Glomerular endothelial cell (primary cell): ENCODE measurements around the gene CLIC1. TPM values are rescaled to one million over a fixed set of nuclear protein-coding genes. Genes with fewer than 3 reads are reported as not detected.

Experiments
- DNase-seq: peaks from one replicate; pipeline ENCODE4 v3.0.0-alpha.2; 2011; ENCODE audit warnings: low read depth, low spot score; ENCODE audit errors: extremely low read depth
- total RNA-seq: library from RNA; depleted of rRNA; stranded (reverse); fragments of >200 nt; gene quantifications from 2 replicates; pipeline ENCODE4 v1.2.3, GENCODE V29; 2015

The CLIC1 gene
- total RNA-seq, 1 donor from 2014 or later = 541 TPM

GRCh38 chr6:31740397-31741223 is 4.3 kb upstream of the CLIC1 start:
- no peak for DNase-seq

DNA sequence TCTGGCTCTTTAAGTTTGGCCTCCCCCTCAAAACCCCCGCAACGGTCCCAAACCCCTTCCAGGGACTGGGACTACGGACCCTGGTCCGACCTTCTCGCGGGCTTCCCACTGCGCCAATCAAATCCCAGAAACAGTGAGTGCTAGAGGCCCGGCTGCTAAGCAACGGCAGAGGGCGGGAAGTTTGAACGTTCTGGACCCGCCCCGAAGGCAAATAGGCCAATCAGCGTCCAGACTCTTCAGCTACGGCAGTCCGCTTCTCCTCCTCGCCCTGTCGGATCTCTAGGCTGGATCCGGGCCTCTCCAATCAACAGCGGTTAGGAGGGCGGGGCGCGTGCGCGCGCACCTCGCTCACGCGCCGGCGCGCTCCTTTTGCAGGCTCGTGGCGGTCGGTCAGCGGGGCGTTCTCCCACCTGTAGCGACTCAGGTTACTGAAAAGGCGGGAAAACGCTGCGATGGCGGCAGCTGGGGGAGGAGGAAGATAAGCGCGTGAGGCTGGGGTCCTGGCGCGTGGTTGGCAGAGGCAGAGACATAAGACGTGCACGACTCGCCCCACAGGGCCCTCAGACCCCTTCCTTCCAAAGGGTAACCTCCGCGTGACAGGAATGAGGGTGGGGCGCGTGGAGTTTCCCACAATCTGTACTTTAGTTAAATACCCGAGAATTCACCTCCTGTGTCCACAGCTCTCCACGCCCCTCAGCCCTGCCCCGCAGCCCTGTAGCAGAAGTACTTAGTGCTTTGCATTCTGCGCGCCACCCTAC is 3.5 kb upstream of the CLIC1 start, which contains the start of gene MSH5:
MSH5 (plus strand) TSS at position 367 of the 758 bp plus-strand sequence. CDS start 462 bp downstream, outside the sequence.
- peak; percentile 94 for DNase-seq

GRCh38 chr6:31737991-31738979 is 2.0 kb upstream of the CLIC1 start:
- peak; percentile 73 for DNase-seq

GRCh38 chr6:31737315-31737990 is 1.1 kb upstream of the CLIC1 start:
- no peak for DNase-seq

DNA sequence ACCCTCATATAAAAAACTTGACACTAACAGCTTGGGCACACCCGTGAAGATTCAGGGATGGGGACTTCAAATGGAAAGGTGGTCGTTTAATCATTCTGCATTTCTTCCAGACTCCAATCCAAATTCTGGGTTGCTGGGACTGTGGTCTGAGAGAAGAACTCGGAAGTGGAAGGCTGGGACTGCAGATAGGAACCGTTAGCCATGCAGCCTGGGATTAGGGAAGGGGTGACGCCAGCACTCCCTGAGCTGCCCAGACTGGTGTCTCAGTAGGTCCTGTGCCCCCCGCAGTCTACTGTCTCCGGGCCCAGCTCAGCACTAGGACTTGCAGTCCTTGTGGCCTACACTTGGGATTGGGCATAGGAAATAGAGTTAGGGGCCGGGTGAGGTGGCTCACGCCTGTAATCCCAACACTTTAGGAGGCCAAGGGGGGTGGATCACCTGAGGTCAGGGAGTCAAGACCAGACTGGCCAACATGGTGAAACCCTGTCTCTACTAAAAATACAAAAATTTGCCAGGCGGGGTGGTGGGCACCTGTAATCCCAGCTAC is 511 bp upstream of the CLIC1 start:
- no peak for DNase-seq

DNA sequence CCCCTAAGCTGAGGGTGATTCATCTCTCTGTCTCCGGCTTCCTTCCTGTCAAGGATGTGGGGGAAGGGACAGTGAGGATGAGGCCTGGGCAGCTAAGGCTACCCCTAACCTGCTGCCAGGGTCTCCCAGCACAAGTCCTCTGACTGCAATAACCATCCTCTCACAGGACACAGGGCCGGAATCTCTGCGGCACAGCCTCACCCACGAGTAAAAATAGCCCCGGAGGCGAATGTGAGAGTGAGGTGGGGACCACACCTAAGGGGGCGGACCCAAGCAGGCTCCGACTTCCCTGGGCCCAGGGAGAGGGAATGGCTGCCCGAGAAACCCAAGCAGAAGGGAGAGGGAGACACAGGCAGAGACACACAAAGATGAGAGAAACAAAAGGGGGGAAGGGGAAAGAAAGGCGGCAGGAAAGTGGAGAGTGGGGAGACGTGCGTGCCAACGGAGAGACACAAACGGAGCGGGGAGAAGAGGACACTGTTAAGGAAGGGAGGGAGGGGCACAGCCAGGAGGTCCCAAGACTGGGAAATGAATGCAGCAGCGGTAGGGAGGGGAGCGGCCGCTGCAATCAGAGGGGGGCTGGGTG is 1.4 kb downstream of the CLIC1 start:
- DNase-seq = no peak

DNA sequence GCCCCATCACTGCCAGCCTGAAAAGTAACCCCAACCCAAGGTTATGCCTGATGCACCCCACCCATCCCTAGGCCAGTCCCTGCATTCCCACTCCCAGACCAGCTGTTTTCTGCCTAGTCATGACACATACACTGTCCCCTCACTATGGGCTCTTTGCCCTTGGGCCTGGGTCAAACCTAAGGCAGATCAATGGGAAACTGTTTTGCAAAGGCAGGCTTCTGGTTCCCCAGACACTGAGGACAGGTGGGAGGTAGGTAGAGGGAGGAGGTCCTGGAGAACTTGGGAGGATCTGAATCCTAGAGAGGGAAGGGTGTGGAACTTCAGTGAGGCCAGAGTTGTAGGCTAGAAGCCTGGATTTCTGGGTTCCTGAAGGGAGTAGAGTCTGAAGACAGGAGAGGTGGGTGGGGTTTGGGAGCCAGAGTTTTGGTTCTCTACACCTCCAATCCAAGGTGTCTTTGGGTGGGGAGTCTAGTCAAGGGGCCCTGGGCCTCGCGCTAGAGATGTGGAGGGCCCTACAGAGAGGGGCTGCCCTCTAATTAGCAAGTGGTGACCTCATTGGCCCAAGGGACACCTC is 2.0 kb downstream of the CLIC1 start:
- DNase-seq = no peak

GRCh38 chr6:31733734-31734133 is 2.6 kb downstream of the CLIC1 start:
- no peak for DNase-seq

DNA sequence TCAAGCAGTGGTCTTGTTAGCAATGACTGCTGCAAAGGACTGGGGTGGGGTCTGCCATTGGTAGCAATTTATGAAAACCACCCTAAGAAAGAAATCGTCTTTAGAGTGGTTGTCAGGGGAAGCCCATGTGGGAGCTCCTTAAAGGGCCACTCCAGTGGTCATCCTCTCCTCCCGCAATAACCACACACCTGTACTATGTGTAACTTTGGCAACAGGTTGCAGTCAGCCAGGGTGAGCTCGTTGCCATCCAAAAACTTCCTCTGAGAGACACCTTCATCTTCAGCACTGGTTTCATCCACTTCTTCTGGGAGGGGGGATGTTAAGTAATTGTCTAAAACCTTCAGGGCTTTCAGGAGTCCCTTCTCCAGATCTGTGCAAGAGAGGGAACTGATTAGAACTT is 4.3 kb downstream of the CLIC1 start:
- no peak for DNase-seq

DNA sequence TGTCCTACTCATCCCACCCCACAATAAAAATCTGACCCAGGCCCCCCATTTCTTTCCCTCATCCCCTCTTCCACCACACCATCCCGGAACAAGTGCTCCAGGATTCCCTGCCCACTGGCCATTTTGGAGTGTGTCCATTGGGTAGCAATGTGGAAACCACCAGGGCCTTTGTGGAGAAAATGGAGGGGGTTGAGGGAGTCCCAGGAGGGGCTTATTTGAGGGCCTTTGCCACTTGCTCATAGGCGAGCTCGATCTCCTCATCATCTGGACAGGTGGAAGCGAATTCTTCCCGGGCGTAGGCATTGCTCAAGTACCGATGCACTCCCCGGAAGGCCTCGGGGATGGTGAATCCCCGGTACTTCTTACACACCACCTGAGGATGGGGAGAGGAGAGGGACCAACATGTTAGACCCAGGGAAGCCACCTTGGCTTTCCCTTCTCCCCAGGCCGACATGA is 5.7 kb downstream of the CLIC1 start:
- DNase-seq = no peak

- no peak for DNase-seq
Measured at GRCh38 chr6:31729979-31730630, 6.2 kb downstream of the CLIC1 start.

DNA sequence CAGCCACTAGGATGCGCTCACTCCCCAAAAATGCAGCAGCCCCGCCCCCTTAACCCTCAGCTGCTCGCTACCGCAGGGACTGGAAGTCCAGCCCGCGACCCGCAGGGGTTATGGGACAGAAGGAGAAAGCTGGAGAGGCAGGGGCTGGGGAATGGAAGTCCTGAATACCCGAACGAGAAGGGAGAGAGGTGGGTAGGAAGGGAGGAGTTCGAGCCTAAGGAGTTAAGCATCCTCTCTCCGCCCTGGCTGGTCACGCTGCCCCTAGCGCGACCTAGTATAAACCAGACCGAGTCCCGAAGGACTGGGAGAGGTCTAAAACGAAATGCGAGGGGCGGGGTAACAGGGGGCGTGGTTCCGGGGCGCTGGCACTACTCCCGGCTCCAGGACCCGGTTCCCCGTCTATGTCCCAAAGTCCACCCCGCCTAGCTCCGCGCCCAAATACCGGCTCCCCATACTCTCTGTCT is 6.8 kb downstream of the CLIC1 start:
- DNase-seq = peak; percentile 62

- no peak for DNase-seq
Measured at GRCh38 chr6:31728767-31729514, 7.4 kb downstream of the CLIC1 start, which contains the start of gene DDAH2. DDAH2 (minus strand) TSS chr6:31729299; CDS start chr6:31729161, 138 bp downstream.

DNA sequence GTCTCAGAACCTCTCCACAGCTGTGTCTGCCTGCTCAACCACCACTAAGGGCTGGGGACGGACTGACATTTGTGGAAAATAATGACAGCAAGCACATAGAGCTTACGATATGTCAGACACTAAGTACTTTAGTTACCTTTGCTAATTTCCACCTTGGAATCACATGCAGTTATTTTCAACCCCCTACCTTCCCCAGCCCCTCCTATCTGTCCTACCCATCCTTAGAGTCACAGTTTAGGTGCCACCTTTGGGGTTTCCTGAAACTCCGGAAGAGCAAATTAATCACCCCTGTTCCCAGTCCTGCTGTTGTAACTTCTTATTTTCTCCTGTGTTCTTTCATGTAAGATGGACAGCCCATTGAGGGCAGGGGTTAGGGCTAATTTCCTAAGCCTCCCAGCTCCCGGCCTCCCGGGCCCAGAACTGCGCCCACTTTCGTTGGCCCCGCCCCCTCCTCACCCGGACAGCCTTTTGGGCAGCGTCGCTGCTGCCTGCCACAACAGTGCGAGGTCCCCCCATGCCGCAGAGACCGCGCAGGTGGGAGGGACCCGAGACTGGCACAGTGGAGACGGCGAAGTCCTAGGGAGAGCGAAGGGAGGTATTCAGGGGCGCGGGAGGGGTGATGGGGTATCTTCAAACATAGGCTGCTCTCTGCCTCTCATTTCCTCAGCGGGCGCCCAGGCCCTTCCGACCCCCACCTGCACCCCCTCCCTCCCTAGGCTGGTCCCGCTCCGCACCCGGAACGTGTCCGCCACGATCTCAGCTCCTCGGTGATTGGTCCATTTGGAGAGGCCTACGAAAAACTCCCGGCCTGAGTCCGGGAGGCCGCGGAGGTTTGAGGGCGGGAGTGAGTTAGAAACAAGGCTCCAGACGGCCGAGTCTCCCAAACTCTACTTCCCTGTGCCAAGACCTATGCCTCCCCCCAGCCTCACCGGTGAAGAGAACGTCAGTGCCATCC is 8.3 kb downstream of the CLIC1 start:
- DNase-seq = no peak

- DNase-seq = no peak
Measured at GRCh38 chr6:31727034-31727716, 9.2 kb downstream of the CLIC1 start.
